Measurements from ENCODE around the gene PDCL3. TPM values are rescaled to one million over a fixed set of nuclear protein-coding genes. Genes with fewer than 3 reads are reported as not detected.

PDCL3 gene
- total RNA-seq, 2 experiments from 2014 or later, result 10.6 to 21.7 TPM

DNA sequence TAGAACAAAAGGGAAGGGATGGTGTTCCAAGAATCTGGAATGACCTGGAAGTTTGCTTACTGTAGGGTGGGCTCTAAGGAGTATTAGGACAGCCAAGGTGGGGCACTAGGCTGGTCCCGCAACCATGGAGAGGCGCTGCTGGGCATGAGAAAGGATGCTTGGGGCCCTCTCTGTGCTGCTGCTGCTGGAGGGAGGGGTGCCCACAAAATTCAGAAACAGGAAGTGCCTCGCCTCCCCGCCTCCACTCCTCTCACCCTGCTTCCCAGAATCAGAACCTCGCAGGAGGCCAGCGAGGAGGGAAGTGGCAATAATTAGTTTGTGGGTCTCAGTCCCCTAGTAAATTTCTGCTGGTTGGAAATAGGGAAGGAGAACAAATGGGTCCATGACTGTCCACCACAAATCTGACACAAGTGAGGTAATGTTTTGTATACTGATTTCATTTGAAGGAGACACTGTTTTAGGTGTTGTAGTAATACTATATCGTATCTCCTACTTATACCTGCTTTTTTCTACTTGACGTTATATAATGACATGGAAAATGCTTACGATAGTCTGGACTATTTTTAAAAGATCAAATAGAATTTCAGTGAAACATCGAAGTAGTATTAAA lies 7.9 kb upstream of the PDCL3 start:
- no peak for DNase-seq (ENCODE audit: low spot score)
- no peaks in the 10 kb centered on the region for H3K9me3 ChIP-seq (ENCODE audit: low read length)
- BruUV-seq (replicated peaks), result no TSS peak
- H2AFZ ChIP-seq (ENCODE audit: low read length), result no peak overlapping the region
- CTCF ChIA-PET (ENCODE audit: unreplicated experiment), result no interaction called here
- no peak overlapping the region for H3K4me2 ChIP-seq (ENCODE audit: low read length)
- intact Hi-C loops (cut with micrococcal nuclease; ENCODE audit: unreplicated experiment), result no loop called here
- H4K20me1 ChIP-seq (ENCODE audit: insufficient read depth, low read length), result no peaks in the 10 kb centered on the region
- H3K36me3 ChIP-seq (ENCODE audit: insufficient read depth, low read length), result no peaks in the 10 kb centered on the region
- no peak overlapping the region for H3K4me3 ChIP-seq (ENCODE audit: low read depth, low read length, poor library complexity, severe bottlenecking)
- TF ChIP-seq, protein P1, sequence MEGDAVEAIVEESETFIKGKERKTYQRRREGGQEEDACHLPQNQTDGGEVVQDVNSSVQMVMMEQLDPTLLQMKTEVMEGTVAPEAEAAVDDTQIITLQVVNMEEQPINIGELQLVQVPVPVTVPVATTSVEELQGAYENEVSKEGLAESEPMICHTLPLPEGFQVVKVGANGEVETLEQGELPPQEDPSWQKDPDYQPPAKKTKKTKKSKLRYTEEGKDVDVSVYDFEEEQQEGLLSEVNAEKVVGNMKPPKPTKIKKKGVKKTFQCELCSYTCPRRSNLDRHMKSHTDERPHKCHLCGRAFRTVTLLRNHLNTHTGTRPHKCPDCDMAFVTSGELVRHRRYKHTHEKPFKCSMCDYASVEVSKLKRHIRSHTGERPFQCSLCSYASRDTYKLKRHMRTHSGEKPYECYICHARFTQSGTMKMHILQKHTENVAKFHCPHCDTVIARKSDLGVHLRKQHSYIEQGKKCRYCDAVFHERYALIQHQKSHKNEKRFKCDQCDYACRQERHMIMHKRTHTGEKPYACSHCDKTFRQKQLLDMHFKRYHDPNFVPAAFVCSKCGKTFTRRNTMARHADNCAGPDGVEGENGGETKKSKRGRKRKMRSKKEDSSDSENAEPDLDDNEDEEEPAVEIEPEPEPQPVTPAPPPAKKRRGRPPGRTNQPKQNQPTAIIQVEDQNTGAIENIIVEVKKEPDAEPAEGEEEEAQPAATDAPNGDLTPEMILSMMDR (conservative IDR thresholded peaks at IDR 0.05; ENCODE audit: low read length), result no peak
- no peaks in the 10 kb centered on the region for H3K4me1 ChIP-seq (ENCODE audit: insufficient read depth, low read length, poor library complexity, severe bottlenecking)
- no peaks in the 10 kb centered on the region for H3K9me2 ChIP-seq (ENCODE audit: insufficient read depth, low read length)
- POLR2A ChIA-PET, result no interaction called here
- H3K79me2 ChIP-seq (ENCODE audit: insufficient read depth, low read depth, low read length), result no peaks in the 10 kb centered on the region
- no peak overlapping the region for H3K27ac ChIP-seq (ENCODE audit: low read depth, low read length, poor library complexity, severe bottlenecking)

DNA sequence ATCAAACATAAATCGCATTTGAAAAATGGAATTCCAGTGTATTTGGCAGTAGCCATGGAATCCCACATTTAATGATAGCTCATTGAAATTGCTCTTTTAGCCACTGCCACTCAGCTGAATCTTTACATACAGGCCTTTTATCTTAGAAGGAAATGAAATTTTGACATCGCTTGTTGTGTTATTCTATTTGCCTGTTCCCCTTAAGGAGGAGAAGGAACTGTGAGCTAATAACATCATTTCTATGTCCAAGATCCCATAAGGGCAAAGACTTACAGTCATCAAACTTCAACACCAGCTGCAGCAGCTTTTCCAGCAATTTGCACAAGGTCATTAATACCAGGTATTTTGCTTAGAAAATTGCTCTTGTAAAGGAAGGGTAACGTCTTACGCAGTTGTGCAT lies 6.0 kb upstream of the PDCL3 start:
- Histone ChIP-seq H4K20me1 (ENCODE audit: insufficient read depth, low read length) (no peaks in the 10 kb centered on the region), H3K79me2 (ENCODE audit: insufficient read depth, low read depth, low read length) (no peaks in the 10 kb centered on the region), H3K4me2 (ENCODE audit: low read length) (no peak overlapping the region), H3K4me1 (ENCODE audit: insufficient read depth, low read length, poor library complexity, severe bottlenecking) (peaks cover 8% of the 10 kb centered on the region), H3K9me2 (ENCODE audit: insufficient read depth, low read length) (no peaks in the 10 kb centered on the region), H3K4me3 (ENCODE audit: low read depth, low read length, poor library complexity, severe bottlenecking) (no peak overlapping the region), H3K36me3 (ENCODE audit: insufficient read depth, low read length) (no peaks in the 10 kb centered on the region), H3K27ac (ENCODE audit: low read depth, low read length, poor library complexity, severe bottlenecking) (no peak overlapping the region), H2AFZ (ENCODE audit: low read length) (no peak overlapping the region; the same call in 1 of the 2 replicates), H3K9me3 (ENCODE audit: low read length) (no peaks in the 10 kb centered on the region)
- no peak for TF ChIP-seq EZH2phosphoT487 (IDR thresholded peaks at IDR 0.05; ENCODE audit: borderline replicate concordance, low read depth, low read length)
- TF ChIP-seq, protein P1 (conservative IDR thresholded peaks at IDR 0.05; ENCODE audit: low read length), result no peak
- CTCF ChIA-PET (ENCODE audit: unreplicated experiment), result no interaction called here
- intact Hi-C loops (cut with micrococcal nuclease; ENCODE audit: unreplicated experiment), result no loop called here
- POLR2A ChIA-PET, result interaction anchor here (0.6 kb wide), 1 partner anchor 13 kb away, joined by 5 read pairs; no protein-coding TSS in a partner anchor
- no peak for DNase-seq (ENCODE audit: low spot score)
- BruUV-seq (replicated peaks), result no TSS peak

DNA sequence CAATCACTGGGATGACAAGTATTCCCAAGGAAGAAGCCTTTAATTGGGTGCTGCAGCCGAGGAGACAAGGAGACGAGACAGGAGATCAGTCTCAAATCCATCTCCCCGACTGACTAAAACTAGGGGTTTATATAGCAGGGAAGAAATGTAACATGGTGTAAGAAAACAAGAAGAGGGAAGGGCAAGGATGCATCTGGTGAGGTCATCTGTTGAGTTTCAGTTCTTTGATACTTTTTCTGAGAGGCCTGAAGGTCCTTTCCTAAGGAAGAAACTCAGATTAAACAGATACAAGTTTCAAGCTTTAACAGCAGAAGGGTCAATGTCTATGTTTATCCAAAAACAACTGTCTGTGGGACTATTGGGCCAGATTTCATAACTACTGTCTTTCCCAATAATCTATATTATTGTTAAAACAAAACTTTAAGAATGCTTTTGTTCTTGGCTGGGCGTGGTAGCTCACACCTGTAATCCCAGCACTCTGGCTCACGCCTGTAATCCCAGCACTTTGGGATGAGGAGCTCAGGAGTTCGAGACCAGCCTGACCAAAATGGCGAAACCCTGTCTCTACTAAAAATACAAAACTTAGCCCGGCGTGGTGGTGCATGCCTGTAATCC lies 2.5 kb upstream of the PDCL3 start:
- Histone ChIP-seq H3K36me3 (ENCODE audit: insufficient read depth, low read length) (no peaks in the 10 kb centered on the region), H3K9me3 (ENCODE audit: low read length) (no peaks in the 10 kb centered on the region), H3K4me1 (ENCODE audit: insufficient read depth, low read length, poor library complexity, severe bottlenecking) (peaks cover 19% of the 10 kb centered on the region), H3K27ac (ENCODE audit: low read depth, low read length, poor library complexity, severe bottlenecking) (no peak overlapping the region), H3K4me3 (ENCODE audit: low read depth, low read length, poor library complexity, severe bottlenecking) (no peak overlapping the region), H3K9me2 (ENCODE audit: insufficient read depth, low read length) (no peaks in the 10 kb centered on the region), H3K79me2 (ENCODE audit: insufficient read depth, low read depth, low read length) (peaks cover 6% of the 10 kb centered on the region; the same call in 1 of the 2 replicates), H3K4me2 (ENCODE audit: low read length) (no peak overlapping the region), H2AFZ (ENCODE audit: low read length) (no peak overlapping the region), H4K20me1 (ENCODE audit: insufficient read depth, low read length) (no peaks in the 10 kb centered on the region)
- intact Hi-C loops (cut with micrococcal nuclease; ENCODE audit: unreplicated experiment), result loop anchor here (5.0 to 10.0 kb wide), 3 partner anchors 416 to 1376 kb away; partner anchors contain the start of genes AFF3, MITD1 and MRPL30
- TF ChIP-seq, protein P1 (conservative IDR thresholded peaks at IDR 0.05; ENCODE audit: low read length), result no peak
- TF ChIP-seq EZH2phosphoT487 (IDR thresholded peaks at IDR 0.05; ENCODE audit: borderline replicate concordance, low read depth, low read length), result no peak
- no peak for DNase-seq (ENCODE audit: low spot score)
- POLR2A ChIA-PET, result interaction anchor here (0.6 to 1.4 kb wide), 4 partner anchors 8 to 153 kb away, joined by 3 to 4 read pairs (median 3); no protein-coding TSS in a partner anchor
- BruUV-seq (replicated peaks), result no TSS peak
- CTCF ChIA-PET (ENCODE audit: unreplicated experiment), result no interaction called here

Data from OCI-LY7 (cell line).